Fibroblast of pulmonary artery (primary cell): Measurements from ENCODE around the gene IFTAP.

ENCODE experiments used
- DNase-seq: peaks from one replicate; pipeline ENCODE4 v3.0.0-alpha.2; 2010; ENCODE audit warnings: low read depth
- H3K4me3 ChIP-seq: replicated peaks from 2 replicates; pipeline ENCODE4 v1.5.1; 2011; ENCODE audit warnings: low read depth, mild to moderate bottlenecking, control low read depth, low read length, moderate library complexity
- CTCF ChIP-seq: IDR thresholded peaks from 2 replicates; pipeline ENCODE4 v1.5.1; 2011; ENCODE audit warnings: mild to moderate bottlenecking, control low read depth, low read length, inconsistent platforms; ENCODE audit errors: missing control alignments

IFTAP gene

DNA sequence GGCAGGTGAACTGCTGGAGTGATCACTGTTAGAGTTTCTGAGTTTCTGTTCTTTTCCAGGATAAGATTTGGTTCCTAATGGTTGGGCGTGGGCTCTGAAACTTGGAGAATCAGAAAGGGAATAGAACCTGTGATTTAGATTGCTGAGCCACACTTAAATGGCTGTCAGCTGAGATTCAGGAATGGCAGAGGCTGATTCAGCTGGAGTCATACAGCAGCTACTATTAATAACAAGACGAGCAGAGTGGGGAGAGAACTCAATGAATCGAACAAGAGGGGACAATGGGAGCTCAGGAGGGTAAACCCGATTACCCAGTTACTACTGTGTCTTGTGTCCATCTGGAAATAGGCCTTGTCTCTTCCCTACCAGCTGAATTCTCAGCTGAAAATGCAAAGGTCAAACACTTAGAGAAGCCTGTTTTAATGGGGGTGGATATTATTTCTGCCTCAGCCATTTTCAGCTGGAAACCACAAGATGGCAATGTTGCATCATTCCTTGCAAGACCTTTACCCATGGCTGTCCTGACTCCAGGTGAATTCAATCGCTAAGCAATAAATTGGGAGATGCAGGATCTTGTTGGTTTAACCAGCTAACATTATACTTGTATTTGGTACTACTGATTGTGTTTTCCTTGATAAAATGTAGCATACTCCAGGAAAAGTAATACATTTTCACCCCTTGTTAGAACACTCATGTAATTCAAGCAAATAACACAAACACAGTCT, 108.2 kb downstream of the IFTAP start:
- no peak overlapping the region for H3K4me3 ChIP-seq
- DNase-seq, result peak; percentile 75
- peak; percentile 88 for TF ChIP-seq CTCF

GRCh38 chr11:36703055-36703404, 108.7 kb downstream of the IFTAP start:
- no peak overlapping the region for H3K4me3 ChIP-seq
- no peak for DNase-seq
- TF ChIP-seq CTCF, result no peak
